Effector memory CD8-positive, alpha-beta T cell (primary cell): ENCODE measurements around the gene PLA2G4A.

ENCODE experiments used
- ATAC-seq: fragments of 150-1000 bp; cut with Tn5 transposase; replicated peaks from 2 replicates; pipeline ENCODE4 v1.10.0; 2021; ENCODE audit warnings: mild to moderate bottlenecking, moderate library complexity
- DNase-seq, 3 experiments: peaks; one replicate each; pipeline ENCODE4 v3.0.0; 2021
- H3K27ac Mint-ChIP-seq, 2 donors: one replicate each; pipeline ENCODE4 v1.8.0; 2022; ENCODE audit warnings: mild to moderate bottlenecking in 2 of 2, mixed read lengths in 2 of 2, moderate library complexity in 2 of 2
- H3K27me3 Mint-ChIP-seq, 2 donors: one replicate each; pipeline ENCODE4 v1.8.0; 2022; ENCODE audit warnings: mixed read lengths in 2 of 2
- H3K36me3 Mint-ChIP-seq: one replicate; pipeline ENCODE4 v1.8.0; 2022; ENCODE audit warnings: mild to moderate bottlenecking, moderate library complexity, mixed read lengths; ENCODE audit not compliant: insufficient read depth
- H3K4me1 Mint-ChIP-seq, 2 donors: one replicate each; pipeline ENCODE4 v1.8.0; 2022; ENCODE audit warnings: low read depth in 2 of 2, mixed read lengths in 2 of 2
- H3K4me3 Mint-ChIP-seq, 2 donors: one replicate each; pipeline ENCODE4 v1.8.0; 2022; ENCODE audit warnings: mild to moderate bottlenecking in 2 of 2, mixed read lengths in 2 of 2, moderate library complexity in 2 of 2
- H3K9me3 Mint-ChIP-seq, 2 donors: one replicate each; pipeline ENCODE4 v1.8.0; 2022; ENCODE audit warnings: mixed read lengths in 2 of 2

The PLA2G4A gene

GRCh38 chr1:187027253-187027652, 198.5 kb downstream of the PLA2G4A start:
- no peak overlapping the region for H3K27ac Mint-ChIP-seq
- H3K4me1 Mint-ChIP-seq, result no peaks in the 10 kb centered on the region
- peaks cover 13 to 16% of the 10 kb centered on the region in 2 donors for H3K9me3 Mint-ChIP-seq
- H3K36me3 Mint-ChIP-seq, result no peaks in the 10 kb centered on the region
- no peaks in the 10 kb centered on the region for H3K27me3 Mint-ChIP-seq
- no peak for ATAC-seq
- H3K4me3 Mint-ChIP-seq, result no peak overlapping the region
- no peak for DNase-seq

GRCh38 chr1:187032316-187032981, 203.7 kb downstream of the PLA2G4A start:
- Mint-ChIP-seq H3K4me1 (no peaks in the 10 kb centered on the region), H3K27ac (no peak overlapping the region)
- ATAC-seq, result no peak

DNA sequence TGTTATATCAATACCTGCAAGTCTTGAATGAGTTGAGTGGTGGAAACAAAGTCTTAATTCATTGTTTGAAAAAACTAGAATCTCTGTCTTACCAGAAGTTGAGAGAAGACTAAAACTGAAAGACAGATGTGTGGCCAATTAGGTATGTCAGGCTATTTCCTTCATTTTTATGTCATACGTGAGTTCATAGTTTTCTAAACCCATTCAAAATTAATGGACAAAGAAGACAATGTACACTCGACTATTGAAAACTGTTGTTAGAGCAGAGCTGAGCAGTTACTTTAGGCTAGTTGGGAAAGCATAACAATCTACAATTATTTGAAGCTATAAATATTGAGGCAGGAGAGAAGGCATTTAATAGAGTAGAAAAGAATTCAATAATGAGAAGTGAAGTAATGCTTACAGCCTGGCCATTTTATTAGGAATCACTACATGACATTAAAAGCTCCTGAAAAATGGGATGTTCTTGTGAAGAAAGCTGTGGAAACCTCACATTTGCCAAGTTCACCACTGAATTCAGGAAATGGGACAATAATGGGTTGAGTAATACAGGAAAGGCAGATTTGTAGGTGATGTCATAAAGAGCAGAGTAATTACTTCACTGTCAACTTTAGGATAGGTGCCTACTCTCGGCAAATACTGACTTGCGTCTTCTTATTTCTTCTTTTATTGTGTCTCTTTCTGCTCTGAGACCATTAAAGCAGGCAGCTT, 204.4 kb downstream of the PLA2G4A start:
- Mint-ChIP-seq H3K4me1 (no peaks in the 10 kb centered on the region), H3K9me3 (peaks cover 2 to 8% of the 10 kb centered on the region in 2 donors), H3K27me3 (no peaks in the 10 kb centered on the region), H3K4me3 (no peak overlapping the region), H3K27ac (no peak overlapping the region), H3K36me3 (no peaks in the 10 kb centered on the region)
- DNase-seq (no peak), ATAC-seq (no peak)

More at GRCh38 chr1:187032316-187032981, 203.7 kb downstream of the PLA2G4A start:
- Mint-ChIP-seq H3K4me3 (no peak overlapping the region), H3K27me3 (no peaks in the 10 kb centered on the region), H3K36me3 (no peaks in the 10 kb centered on the region), H3K9me3 (peaks cover 8 to 15% of the 10 kb centered on the region in 2 donors)
- DNase-seq, result no peak

GRCh38 chr1:187033693-187034390, 205.1 kb downstream of the PLA2G4A start:
- H3K27me3 Mint-ChIP-seq, result no peaks in the 10 kb centered on the region
- H3K4me1 Mint-ChIP-seq, result no peaks in the 10 kb centered on the region
- no peak overlapping the region for H3K27ac Mint-ChIP-seq
- no peak overlapping the region for H3K4me3 Mint-ChIP-seq
- ATAC-seq (no peak), DNase-seq (no peak)
- H3K36me3 Mint-ChIP-seq, result no peaks in the 10 kb centered on the region
- H3K9me3 Mint-ChIP-seq, result peaks cover 0 to 3% of the 10 kb centered on the region in 2 donors

DNA sequence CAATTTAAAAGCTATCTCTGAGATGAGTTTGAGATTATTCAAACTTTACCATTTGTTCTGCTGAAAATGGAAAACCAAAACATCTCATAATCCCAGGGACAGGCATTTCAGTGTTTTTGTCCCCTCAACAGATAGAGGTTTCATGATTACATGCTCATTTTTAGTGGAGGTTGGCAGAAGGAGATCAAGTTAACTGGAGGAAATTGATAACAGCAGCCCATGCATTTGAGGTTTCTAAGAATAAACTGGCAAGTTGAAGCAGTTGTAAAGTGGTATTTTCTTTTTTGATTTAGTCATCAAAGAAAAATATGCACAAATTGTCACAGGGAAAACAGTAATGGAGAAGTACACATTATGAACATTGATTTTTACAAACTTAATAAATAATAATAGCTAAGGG, 205.8 kb downstream of the PLA2G4A start:
- no peaks in the 10 kb centered on the region for H3K27me3 Mint-ChIP-seq
- DNase-seq (no peak), ATAC-seq (no peak)
- H3K27ac Mint-ChIP-seq, result no peak overlapping the region
- H3K4me3 Mint-ChIP-seq, result no peak overlapping the region
- H3K4me1 Mint-ChIP-seq, result no peaks in the 10 kb centered on the region
- H3K9me3 Mint-ChIP-seq, result no peaks in the 10 kb centered on the region
- no peaks in the 10 kb centered on the region for H3K36me3 Mint-ChIP-seq

- Mint-ChIP-seq H3K27ac (no peak overlapping the region), H3K4me3 (no peak overlapping the region), H3K36me3 (no peaks in the 10 kb centered on the region), H3K27me3 (no peaks in the 10 kb centered on the region), H3K4me1 (no peaks in the 10 kb centered on the region), H3K9me3 (no peaks in the 10 kb centered on the region)
- no peak for ATAC-seq
- no peak for DNase-seq
Observed at GRCh38 chr1:187037973-187038553, 209.3 kb downstream of the PLA2G4A start.
